Activated CD4-positive, alpha-beta memory T cell treated with anti-CD3 and anti-CD28 coated beads, Interleukin-2, amount 10 ng/mL, durations not matched to agents 7 days and 5 days (primary cell): Measurements from ENCODE around the gene CDC42BPA. TPM values are rescaled to one million over a fixed set of nuclear protein-coding genes. Genes with fewer than 3 reads are reported as not detected.

Experiments
- CTCF ChIA-PET: fragments of 350-600 bp; sonication (Branson Sonifier 250); formaldehyde crosslinking; loops from one replicate; lab custom pipeline; 2021; ENCODE audit warnings: antibody characterized with exemption, inconsistent platforms; lab: Charles Lee
- POLR2A ChIA-PET: fragments of 350-600 bp; sonication (Branson Sonifier 250); formaldehyde crosslinking; loops from one replicate; lab custom pipeline; 2021; ENCODE audit warnings: antibody characterized with exemption; lab: Charles Lee
- DNase-seq: peaks from one replicate; pipeline ENCODE4 v3.0.0-alpha.2; 2020
- H3K27ac Mint-ChIP-seq: one replicate; pipeline ENCODE4 v1.8.0; 2021; ENCODE audit warnings: mild to moderate bottlenecking, mixed read lengths
- H3K27me3 Mint-ChIP-seq: one replicate; pipeline ENCODE4 v1.8.0; 2021; ENCODE audit warnings: mixed read lengths
- H3K36me3 Mint-ChIP-seq: one replicate; pipeline ENCODE4 v1.8.0; 2021; ENCODE audit warnings: low read depth, mixed read lengths
- H3K4me1 Mint-ChIP-seq: one replicate; pipeline ENCODE4 v1.8.0; 2021; ENCODE audit warnings: mixed read lengths
- H3K4me3 Mint-ChIP-seq: one replicate; pipeline ENCODE4 v1.8.0; 2021; ENCODE audit warnings: mild to moderate bottlenecking, mixed read lengths
- H3K9me3 Mint-ChIP-seq: one replicate; pipeline ENCODE4 v1.8.0; 2021; ENCODE audit warnings: mixed read lengths
- total RNA-seq, 2 experiments: library from RNA; stranded (reverse); gene quantifications; one replicate each; pipeline ENCODE4 v1.2.3, GENCODE V29; 2021

CDC42BPA gene
- total RNA-seq, 2 experiments from 2014 or later: 3.1 TPM

DNA sequence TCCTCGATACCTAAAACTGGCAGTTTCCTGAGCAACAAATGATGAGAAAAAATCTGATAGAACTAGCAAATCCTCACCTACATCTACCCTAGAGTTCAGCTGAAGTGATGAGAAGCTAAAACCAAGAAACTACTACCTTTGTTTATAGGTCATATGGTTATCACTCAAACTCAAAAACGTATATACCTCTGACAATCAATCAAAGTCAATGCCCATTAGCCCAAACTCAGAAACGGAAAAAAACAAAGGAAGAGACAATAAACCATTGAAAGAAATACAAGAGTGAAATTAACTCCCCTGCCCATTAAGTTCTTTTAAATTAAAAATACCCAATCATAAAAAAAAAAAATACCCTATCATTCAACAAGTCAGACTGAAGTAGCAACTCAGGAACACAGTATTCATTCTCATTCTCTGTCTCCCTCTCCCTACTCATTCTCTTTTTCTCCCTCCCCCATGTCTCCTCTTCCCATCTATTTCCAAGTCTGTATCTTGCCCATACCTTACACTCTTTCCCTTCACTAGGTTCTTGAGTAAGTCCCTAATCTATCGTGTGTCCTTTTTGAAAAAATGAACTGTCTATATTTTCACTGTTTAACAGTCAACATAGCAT, 6.8 kb downstream of the CDC42BPA start:
- ChIA-PET CTCF (no interaction called here), POLR2A (no interaction called here)
- DNase-seq: no peak
- Mint-ChIP-seq H3K4me1 (peaks cover 9% of the 10 kb centered on the region), H3K36me3 (no peaks in the 10 kb centered on the region), H3K4me3 (no peak overlapping the region), H3K27me3 (peaks cover 36% of the 10 kb centered on the region), H3K9me3 (no peaks in the 10 kb centered on the region), H3K27ac (no peak overlapping the region)

DNA sequence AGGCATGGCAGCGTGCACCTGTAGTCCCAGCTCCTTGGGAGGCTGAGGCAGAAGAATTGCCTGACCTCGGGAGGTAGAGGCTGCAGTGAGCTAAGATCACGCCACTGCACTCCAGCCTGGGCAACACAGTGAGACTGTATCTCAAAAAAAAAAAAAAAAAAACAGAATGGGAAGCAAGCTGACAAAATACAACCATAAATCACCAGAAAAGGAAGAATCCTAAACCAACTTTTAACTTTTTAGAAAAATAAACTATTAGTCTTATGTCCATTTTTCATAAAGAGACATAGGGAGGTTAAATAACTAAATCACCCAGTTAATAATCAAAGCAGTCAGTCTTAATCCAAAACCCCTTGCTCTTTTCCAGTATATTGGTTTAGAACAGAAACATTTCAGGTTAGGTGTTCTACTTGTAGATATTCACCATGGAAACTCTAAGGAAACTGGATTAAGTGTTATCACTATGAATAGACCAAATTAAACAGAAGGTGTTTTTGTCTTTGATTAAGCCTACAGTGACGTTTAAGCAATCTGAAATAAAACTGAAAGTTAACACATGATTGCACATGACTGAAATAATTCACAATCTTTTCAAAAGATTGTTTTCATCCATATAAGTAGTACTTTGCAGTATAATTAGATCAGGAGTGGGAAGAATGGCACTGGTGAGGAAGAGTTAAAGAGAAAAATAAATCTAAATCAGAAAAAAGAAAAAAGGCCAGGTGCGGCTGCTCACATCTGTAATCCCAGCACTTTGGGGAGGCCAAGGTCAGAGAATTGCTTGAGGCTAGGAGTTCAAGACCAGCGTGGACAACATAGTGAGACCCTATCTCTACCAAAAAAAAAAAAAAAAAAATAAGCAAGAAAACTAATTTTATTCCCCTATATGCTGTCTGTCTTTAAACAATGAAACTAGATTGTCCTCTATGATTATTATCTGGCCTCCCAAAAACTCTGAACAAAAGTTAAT, 9.6 kb downstream of the CDC42BPA start:
- H3K9me3 Mint-ChIP-seq: no peaks in the 10 kb centered on the region
- no peaks in the 10 kb centered on the region for H3K36me3 Mint-ChIP-seq
- no peak overlapping the region for H3K27ac Mint-ChIP-seq
- ChIA-PET CTCF (no interaction called here), POLR2A (no interaction called here)
- H3K4me1 Mint-ChIP-seq: no peaks in the 10 kb centered on the region
- H3K27me3 Mint-ChIP-seq: peaks cover 29% of the 10 kb centered on the region
- H3K4me3 Mint-ChIP-seq: no peak overlapping the region
- no peak for DNase-seq

DNA sequence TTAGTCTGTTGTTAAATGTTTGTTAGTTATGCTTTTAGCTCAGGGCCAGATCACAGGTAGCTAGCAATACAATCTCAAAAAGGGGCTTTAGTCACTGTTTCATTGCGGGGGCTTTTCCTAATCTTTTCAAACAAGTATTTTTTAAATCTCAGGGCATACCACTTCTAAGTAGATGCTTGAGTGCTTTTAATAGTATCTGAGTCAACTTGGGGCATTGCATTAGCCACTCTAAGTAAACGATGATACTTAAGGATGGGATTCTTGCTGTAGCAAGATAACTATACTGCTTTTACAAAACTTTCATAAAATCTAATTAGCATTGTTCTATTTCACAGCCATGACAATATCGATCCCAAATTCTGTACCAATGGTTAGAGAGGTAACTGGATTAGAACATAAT, 11.6 kb downstream of the CDC42BPA start:
- H3K4me3 Mint-ChIP-seq: no peak overlapping the region
- H3K4me1 Mint-ChIP-seq: no peaks in the 10 kb centered on the region
- H3K36me3 Mint-ChIP-seq: no peaks in the 10 kb centered on the region
- no peaks in the 10 kb centered on the region for H3K9me3 Mint-ChIP-seq
- ChIA-PET CTCF (no interaction called here), POLR2A (no interaction called here)
- no peak overlapping the region for H3K27ac Mint-ChIP-seq
- DNase-seq: no peak
- peaks cover 30% of the 10 kb centered on the region for H3K27me3 Mint-ChIP-seq

DNA sequence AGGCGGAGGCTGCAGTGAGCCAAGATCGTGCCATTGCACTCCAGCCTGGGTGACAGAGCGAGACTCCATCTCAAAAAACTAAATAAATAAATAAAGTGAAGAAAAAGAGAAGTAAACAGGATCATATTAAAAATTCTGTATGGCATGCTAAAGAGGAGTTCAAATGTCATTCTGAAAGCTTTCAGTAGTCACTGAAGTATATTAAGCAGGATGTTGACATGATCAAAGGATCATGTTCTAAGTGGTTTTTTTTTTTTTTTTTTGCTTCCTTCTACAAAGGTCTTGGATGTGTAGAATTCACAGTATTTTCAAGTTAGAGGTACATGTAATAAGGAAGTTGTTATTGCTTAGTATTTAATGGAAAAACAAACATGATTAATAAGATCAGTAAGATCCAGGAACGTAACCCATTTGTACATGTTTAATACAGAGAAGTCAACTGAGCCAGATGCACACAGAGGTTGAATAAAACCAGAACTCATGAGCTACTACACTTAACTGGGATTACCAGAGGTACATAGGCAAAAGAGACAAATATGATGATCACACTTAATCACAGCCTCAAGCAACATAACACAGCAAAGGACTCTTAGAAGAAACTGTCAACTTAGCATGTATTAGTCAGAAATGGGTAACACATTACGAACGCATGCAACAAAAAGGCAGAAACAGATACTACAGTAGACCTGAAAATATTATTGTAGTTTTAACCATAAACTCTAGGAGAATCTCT, 12.2 kb downstream of the CDC42BPA start:
- no peaks in the 10 kb centered on the region for H3K36me3 Mint-ChIP-seq
- no peaks in the 10 kb centered on the region for H3K4me1 Mint-ChIP-seq
- no peak overlapping the region for H3K4me3 Mint-ChIP-seq
- POLR2A ChIA-PET: no interaction called here
- H3K27ac Mint-ChIP-seq: no peak overlapping the region
- no peaks in the 10 kb centered on the region for H3K9me3 Mint-ChIP-seq
- DNase-seq: no peak
- CTCF ChIA-PET: no interaction called here
- H3K27me3 Mint-ChIP-seq: peaks cover 28% of the 10 kb centered on the region

DNA sequence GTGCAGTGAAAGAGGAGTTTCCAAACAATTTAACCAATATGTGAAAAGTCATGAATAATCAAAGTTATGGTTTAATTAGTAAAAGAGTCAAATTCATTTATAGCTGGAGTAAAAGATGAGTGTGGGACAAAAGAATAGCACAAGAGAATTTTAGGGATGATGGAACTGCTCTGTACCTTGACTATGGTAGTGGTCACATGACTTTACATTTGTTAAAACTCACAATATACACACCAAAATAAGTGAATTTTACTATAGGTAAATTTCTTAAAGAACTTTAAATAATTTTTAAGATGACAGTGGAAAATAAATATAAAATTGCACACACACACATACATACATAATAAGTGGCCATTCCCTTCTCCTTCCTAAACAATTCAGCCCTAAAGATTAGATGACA, 13.6 kb downstream of the CDC42BPA start:
- Mint-ChIP-seq H3K4me3 (no peak overlapping the region), H3K27ac (no peak overlapping the region), H3K9me3 (no peaks in the 10 kb centered on the region), H3K4me1 (no peaks in the 10 kb centered on the region), H3K27me3 (peaks cover 22% of the 10 kb centered on the region), H3K36me3 (no peaks in the 10 kb centered on the region)
- ChIA-PET POLR2A (no interaction called here), CTCF (no interaction called here)
- no peak for DNase-seq

DNA sequence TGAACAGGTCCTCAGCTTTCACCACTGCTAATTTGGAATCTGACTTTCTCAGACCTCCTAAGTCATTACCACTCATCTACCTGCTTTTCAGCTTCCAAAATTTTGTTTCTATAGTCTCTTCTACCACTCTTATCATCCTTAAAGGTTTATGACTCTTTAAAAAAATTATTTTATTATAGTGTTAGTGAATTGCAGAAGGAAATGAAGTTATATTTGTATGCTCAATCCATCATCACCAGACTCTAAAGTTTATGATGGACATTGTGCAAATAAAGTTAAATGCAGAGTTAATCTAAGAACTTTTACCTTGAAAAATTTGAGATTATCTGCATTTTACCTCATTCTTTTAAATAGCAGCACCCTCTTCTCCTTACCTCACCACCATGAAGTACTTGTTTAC, 14.6 kb downstream of the CDC42BPA start:
- Mint-ChIP-seq H3K4me3 (no peak overlapping the region), H3K9me3 (no peaks in the 10 kb centered on the region), H3K36me3 (no peaks in the 10 kb centered on the region), H3K4me1 (no peaks in the 10 kb centered on the region), H3K27ac (no peak overlapping the region), H3K27me3 (peaks cover 21% of the 10 kb centered on the region)
- ChIA-PET CTCF (no interaction called here), POLR2A (no interaction called here)
- no peak for DNase-seq

DNA sequence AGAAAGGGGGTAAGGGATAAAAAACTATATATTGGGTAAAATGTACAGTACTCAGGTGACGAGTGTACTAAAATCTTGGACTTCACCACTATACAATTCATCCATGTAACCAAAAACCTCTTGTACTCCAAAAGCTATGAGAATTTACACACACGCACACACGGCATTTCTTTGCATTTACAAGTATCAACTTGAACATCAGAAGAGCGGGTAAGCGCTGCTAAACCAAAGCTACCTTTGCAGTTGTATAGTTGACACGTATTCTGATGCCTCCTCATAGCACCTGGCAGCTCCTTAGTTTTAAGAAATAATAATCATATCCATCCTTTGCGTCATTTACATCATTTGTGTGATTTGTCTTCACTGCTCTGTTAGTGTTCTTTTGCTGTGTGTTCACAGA, 17.6 kb downstream of the CDC42BPA start:
- Mint-ChIP-seq H3K27me3 (peaks cover 16% of the 10 kb centered on the region), H3K36me3 (no peaks in the 10 kb centered on the region), H3K9me3 (no peaks in the 10 kb centered on the region), H3K4me3 (no peak overlapping the region), H3K27ac (no peak overlapping the region), H3K4me1 (no peaks in the 10 kb centered on the region)
- no peak for DNase-seq
- ChIA-PET POLR2A (no interaction called here), CTCF (no interaction called here)

DNA sequence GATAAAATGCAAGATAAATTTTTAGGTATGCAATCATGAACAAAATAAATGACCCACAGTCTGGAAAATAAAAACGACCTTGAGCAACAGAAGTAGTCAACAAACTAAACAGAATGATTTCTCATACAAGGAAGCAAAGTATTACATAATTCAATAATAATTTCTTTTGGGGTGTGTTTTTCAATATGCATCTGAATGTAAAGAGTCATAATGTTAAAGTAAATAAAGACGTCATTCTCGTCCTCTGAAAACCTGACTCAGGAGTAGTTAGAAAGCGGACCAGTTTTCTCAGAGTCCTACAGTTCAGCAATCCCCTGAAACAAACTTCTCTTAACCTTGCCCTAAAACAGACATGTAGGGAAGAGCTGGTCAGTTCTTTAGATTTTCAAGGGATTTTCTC, 18.6 kb downstream of the CDC42BPA start:
- CTCF ChIA-PET: no interaction called here
- no peaks in the 10 kb centered on the region for H3K9me3 Mint-ChIP-seq
- H3K36me3 Mint-ChIP-seq: no peaks in the 10 kb centered on the region
- no peak overlapping the region for H3K4me3 Mint-ChIP-seq
- DNase-seq: no peak
- no peak overlapping the region for H3K27ac Mint-ChIP-seq
- peaks cover 16% of the 10 kb centered on the region for H3K27me3 Mint-ChIP-seq
- POLR2A ChIA-PET: no interaction called here
- no peaks in the 10 kb centered on the region for H3K4me1 Mint-ChIP-seq

DNA sequence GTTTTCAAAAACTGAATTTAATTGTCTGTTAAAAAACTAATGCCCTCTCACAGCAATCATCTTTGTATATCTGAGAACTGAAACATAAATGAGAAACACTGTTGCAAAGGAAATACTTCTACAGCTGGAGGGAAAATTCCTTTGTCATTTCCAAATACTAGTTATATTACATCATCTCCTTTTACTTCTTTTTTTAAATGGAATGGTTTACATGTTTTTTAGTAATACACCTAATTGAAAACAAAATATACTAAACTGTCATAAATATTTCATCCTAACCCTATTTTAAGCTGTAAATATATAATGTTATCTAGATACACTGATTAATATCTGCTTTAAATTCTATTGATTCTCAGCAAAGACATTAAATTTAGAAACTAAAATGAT, 19.1 kb downstream of the CDC42BPA start:
- Mint-ChIP-seq H3K27ac (no peak overlapping the region), H3K4me3 (no peak overlapping the region), H3K9me3 (no peaks in the 10 kb centered on the region), H3K4me1 (no peaks in the 10 kb centered on the region), H3K36me3 (no peaks in the 10 kb centered on the region), H3K27me3 (peaks cover 13% of the 10 kb centered on the region)
- no peak for DNase-seq
- ChIA-PET POLR2A (no interaction called here), CTCF (no interaction called here)

DNA sequence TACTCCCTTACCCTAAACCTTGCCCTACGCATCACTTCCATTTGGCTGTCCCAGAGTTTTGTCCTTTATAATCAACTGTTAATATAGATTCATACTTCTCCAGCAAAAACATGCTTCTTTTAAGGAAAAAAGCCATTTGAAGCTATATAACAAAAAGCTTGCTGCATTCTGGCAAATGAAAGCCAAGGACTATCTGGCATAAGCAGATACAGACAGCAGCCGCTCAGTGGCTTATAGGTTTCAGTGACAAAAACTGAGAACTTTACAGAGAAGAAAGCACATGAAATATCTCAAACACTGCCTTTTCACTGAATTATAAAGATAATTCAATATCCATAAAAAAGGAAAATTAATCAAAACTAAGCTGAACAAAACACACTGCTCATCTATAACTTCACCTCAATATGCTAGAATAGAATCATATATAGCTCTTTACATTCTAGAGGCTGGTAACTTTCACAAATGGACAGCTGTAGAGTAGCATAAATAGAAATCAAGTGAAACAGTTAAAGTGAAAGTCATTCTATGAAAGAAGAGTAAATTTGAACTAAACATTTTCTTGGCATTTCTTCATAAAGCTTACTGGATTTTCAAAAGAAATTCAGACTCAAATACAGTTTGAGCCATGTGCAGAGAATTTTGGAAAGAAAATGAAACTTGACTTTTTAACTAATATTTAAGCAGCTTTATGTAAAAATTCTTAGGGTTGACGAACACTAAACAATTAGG, 19.6 kb downstream of the CDC42BPA start:
- Mint-ChIP-seq H3K36me3 (no peaks in the 10 kb centered on the region), H3K27ac (no peak overlapping the region), H3K4me1 (no peaks in the 10 kb centered on the region), H3K4me3 (no peak overlapping the region), H3K9me3 (no peaks in the 10 kb centered on the region), H3K27me3 (peaks cover 13% of the 10 kb centered on the region)
- no peak for DNase-seq
- POLR2A ChIA-PET: no interaction called here
- CTCF ChIA-PET: no interaction called here

DNA sequence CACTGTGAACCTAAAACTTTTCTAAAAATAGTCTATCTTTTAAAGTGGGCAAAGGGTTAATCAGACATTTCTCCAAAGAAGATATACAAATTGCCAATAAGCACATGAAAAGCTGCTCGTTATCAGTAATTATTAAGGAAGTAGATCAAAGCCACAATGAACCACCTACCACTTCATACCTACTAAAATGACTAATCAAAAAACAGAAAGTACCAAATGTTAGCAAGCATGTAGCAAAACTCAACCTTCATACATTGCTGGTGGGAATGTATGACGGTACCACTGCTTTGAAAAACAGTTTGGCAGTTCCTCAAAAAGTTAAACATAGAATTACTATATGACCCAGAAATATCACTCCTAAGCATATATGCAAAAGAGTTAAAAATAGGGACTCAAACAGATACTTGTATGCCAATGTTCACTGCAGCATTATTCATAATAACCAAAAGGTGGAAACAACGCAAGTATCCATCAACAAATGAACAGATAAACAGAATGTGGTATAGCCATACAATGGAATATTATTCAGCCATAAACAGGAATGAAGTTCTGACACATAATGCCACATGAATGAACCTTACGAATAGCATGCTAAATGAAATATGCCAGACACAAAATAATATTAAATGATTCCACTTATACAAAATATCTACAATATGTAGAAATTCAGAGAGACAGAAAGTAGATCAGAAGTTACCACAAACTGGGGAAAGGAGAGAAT, 21.1 kb downstream of the CDC42BPA start:
- Mint-ChIP-seq H3K27ac (no peak overlapping the region), H3K4me3 (no peak overlapping the region), H3K9me3 (no peaks in the 10 kb centered on the region), H3K4me1 (no peaks in the 10 kb centered on the region), H3K36me3 (no peaks in the 10 kb centered on the region), H3K27me3 (peaks cover 10% of the 10 kb centered on the region)
- no peak for DNase-seq
- ChIA-PET POLR2A (no interaction called here), CTCF (no interaction called here)

DNA sequence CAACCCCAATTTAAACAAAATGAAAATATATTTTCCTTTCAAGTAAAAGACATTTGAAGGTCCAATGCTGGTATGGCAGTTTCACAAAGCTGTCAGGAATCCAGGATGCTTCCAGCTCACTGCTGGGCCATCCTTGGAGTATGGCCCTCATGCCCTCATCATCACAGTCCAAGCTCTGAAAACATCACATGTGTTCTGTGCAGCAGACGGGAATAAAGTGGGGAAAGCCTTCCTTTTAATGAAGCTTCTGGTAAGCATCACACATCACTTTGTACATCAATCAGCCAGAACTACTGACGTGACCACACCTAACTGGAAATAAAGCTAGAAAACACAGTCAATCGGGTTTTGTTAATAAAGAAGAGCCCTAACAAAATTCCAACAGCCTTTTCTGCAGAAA, 22.7 kb downstream of the CDC42BPA start:
- no peak for DNase-seq
- ChIA-PET POLR2A (no interaction called here), CTCF (no interaction called here)
- H3K27ac Mint-ChIP-seq: no peak overlapping the region
- no peaks in the 10 kb centered on the region for H3K36me3 Mint-ChIP-seq
- H3K4me3 Mint-ChIP-seq: no peak overlapping the region
- peaks cover 2% of the 10 kb centered on the region for H3K27me3 Mint-ChIP-seq
- H3K9me3 Mint-ChIP-seq: no peaks in the 10 kb centered on the region
- no peaks in the 10 kb centered on the region for H3K4me1 Mint-ChIP-seq
